Measurements from ENCODE around the gene KCNE4.

Gene KCNE4

DNA sequence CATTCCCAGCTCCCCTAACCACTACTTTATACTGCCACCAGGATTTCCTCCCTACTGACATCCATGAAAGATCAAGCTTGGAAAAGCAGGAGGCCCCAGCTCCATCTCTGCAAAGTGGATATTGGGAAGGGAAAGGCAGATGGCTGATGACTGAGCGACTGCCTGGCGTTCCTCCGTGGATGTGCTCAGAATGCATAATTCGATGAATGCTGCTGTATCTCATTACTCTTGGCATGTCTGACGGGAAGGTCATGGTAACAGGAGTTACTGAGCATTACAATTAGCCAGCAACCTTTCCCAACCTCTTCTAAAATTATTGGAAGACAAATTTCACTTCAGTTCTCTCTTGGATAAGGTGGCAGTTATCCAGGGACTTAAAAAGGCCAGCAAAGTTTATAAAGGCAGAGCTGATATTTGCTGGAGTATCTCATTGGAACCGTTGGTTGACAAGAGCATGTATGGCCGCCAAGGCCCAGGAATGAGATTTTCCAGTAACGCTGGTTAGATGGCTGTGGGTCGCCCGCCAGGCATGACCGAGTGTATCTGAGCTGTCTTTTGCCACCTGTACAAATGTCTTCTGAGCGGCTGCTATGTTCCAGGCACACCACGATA is 34.5 kb downstream of the KCNE4 start:
- no peak for DNase-seq (ENCODE audit: low read depth)

DNA sequence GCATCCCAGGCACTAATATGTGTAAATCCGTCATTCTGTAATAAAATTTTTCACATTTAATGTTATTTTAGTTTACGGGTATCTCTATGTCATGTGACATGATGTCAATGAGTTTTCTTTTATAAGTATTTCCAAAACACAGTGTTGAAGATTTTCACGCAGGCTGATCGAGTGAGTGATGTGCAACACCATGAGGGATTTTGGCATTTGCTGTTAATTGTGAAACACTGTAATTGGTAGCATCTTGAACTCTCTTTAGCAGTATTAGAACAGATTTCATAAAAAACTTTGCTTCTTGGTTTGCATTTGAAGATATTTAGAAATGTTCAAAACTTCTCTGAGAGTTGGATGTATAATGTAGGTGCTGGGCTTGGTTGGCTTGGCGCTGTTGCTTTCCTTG is 35.5 kb downstream of the KCNE4 start:
- no peak for DNase-seq (ENCODE audit: low read depth)

DNA sequence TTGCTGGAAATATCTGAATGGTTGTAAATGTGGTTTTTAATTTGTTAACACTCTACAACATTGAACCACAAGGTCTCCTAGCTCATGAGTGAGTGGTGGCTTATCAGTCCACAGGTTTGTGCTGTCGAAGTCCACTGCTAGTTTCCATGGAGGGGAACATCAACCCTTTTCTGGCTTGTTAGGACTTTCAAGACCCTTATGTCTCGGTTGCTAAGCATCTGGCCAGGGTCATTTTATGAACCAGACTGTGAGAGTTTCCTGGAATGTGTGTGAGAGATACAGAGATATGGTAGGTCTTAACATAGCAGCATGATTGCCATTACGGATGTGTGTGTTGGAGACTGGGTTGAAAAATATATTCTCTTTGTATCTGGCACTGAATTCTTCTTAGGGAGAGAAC is 36.9 kb downstream of the KCNE4 start:
- DNase-seq (ENCODE audit: low read depth): no peak

DNA sequence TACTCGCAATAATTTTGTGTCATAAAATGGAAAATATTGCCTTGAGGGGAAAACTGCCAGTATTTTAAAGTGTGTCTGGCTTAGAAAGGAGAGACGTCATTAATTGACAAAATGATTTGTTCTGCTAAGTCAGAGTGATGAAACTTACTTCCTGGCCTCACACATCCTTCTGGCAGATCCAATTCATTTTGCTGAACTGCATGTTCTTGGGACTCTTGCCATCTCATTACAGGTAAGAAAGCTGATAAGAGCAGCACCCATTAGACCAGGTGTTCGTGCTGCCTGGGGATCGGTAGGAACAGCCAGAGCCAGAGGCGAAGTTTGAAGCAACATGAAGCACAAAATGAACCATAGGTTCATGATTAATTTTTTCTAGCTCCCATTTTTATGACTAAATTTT is 38.0 kb downstream of the KCNE4 start:
- no peak for DNase-seq (ENCODE audit: low read depth)

DNA sequence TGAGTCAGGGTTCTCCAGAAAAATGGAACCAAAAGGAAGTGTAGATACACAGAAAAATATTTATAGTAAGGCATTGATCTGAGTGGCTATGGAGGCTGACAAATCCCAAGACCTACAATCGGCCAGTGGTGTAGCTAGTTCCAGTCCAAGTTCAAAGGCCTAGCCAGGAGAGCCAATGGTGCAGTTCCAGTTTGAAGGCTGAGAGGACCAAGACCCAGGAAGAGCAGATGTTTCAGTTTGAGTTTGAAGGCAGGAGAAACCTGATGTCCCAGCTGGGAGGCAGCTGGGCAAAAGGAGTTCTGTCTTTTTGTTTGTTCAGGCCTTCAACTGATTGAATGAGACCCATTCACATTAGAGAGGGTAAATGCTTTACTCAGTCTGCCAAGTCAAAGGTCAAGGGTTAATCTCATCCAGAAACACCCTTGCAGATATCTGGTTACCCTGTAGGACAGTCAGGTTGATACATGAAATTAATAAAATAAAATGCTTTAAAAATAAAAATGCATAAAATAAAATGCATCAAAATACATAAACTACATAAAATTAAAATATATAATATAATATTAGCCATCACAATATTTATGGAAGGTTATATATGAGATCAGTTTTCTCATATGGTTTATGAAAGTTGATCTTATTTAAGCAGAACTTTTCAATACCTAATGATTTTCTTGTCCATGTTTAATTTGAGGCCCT is 38.7 kb downstream of the KCNE4 start:
- no peak for DNase-seq (ENCODE audit: low read depth)

DNA sequence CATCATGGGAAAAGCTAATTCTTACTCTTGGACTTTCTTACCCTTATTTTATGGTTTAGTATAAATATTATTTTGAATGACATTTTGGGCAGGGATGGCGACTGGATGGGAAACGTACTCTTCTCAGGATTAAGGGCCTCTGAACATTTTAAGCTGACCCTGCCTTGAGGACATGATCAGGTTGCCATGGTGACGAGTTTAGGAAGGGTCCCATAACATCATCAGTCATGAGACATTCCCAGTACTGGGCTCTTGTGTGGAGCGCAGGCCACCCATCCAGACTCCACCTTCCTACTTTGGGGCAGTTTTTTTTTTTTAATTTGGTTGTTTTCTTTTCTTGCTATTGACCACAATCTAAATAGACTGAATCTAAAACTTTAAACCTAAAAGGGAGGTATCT is 40.7 kb downstream of the KCNE4 start:
- DNase-seq (ENCODE audit: low read depth): no peak

DNA sequence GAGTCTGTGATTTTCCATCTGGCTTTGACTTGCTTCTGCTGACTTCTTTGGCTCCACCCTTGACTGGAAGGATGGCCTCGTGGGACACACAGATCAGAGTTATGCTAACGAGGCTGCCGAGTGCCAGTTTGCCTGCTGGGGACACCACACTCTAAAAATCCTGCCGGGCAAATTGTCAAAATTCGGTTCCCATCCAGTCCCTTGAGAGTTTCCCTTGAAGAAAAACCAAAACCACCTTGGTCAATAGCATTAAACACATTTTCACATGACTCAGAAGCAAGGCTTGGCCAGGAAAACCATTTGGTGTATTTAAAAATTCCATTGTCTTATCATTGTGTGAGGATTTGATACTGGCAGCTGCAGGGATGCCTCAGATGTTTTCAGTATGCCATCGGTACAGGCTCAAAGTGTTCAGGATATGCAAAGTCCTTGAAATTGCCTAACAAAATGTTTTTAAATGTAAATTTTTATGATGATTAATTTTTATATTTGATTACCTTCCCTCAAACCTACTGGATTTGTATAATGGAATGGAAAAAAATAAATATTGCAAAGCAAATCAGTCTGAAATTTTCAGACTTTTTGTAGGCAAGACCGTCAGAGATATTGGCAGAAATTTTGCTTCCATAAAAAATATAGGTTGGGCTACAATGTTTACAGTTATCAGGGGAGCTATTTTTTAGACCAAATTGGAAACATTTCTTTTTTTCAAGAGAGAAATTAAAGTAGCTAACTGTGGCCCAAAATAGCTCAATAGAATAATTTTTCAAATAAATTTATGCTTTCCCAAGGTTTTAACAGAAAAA is 41.6 kb downstream of the KCNE4 start:
- no peak for DNase-seq (ENCODE audit: low read depth)

DNA sequence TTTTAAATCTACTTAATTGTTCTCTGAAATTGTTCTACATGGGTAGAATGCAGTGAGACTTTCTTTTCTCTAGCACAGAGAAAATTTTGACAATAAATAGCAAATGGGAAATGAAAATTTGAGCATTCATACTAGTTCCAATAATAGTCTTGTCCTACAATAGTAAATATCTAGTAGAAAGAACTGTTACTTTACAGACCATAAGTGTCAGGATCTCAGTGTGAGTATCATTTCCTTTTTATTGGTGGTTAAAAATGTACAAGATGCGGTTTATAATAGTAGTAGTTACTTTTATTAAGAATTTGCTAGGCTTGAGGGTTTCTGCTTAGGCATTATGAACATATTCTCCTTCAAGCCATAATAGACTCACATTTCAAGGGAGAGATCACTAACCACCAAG is 43.2 kb downstream of the KCNE4 start:
- no peak for DNase-seq (ENCODE audit: low read depth)

DNA sequence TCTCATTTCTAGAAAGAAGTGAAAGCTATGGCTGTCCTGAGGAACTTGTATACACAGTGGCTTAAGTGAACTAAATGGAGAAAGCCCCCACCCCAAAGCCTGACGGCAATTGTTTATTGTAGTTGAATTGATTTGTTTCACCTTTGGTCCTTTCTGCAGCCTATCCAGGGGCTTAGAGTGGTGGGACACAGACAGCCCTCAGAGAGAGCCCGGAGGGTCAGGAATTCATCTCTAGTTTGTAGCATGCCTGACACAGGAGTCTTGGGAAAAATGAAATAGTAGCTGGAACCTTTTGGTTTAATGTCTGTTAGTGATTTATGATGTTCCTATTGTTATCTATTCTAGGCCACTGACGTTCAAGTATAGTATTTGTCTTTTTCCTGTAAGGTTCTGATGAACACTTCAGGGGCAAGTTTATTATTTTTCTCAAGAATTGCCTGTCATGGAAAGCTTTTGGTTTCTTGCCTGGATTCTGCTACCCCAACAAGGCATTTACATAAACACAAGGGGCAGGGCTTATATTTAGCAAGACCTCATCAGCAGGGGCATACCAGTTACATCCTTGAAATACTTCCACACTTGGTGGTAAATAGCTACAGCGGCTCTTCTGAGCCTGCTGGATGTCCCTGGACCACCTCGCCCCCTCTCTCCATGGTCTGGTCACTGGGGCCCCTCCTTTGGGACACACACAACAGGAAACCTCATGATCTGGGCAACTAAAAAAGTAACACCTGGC is 44.4 kb downstream of the KCNE4 start:
- no peak for DNase-seq (ENCODE audit: low read depth)

DNA sequence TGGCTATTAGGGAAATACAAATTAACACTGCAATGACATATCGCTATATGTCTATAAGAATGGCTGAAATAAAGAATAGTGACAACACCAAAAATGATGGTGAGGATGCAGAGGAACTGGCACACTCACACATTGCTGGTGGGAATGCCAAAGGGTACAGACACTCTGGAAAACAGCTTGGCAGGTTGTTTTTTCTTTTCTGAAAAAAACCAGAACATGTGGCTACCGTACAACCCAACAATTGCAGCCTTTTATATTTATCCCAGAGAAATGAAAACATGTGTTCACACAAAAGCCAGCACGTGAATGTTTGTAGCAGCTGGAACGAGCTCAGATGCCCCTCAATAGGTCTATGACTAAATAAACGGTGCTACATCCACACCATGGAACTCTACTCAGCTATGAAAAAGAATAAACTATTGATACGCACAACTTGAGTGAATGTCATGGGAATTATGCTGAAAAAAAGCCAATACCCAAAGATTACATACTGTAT is 45.9 kb downstream of the KCNE4 start:
- DNase-seq (ENCODE audit: low read depth): no peak

DNA sequence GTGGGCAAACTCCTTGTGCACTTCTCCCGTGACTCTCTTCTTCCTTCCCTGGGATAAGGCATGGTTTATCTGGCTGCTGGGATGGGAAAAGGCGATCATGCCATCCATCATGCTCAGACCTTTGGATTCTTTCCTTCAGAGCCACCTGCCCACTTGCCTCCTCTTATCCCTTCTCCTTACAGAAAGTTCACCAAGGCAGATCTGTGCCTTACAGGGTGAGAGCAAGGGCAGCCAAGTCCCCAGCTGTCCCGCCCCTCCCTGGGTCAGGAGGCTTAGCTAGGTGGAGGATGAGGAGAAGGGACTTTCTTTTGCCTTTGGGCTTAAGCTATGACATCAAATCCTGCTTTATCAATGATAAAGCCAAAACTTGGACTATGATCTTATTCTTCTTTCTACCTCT is 47.6 kb downstream of the KCNE4 start:
- no peak for DNase-seq (ENCODE audit: low read depth)

DNA sequence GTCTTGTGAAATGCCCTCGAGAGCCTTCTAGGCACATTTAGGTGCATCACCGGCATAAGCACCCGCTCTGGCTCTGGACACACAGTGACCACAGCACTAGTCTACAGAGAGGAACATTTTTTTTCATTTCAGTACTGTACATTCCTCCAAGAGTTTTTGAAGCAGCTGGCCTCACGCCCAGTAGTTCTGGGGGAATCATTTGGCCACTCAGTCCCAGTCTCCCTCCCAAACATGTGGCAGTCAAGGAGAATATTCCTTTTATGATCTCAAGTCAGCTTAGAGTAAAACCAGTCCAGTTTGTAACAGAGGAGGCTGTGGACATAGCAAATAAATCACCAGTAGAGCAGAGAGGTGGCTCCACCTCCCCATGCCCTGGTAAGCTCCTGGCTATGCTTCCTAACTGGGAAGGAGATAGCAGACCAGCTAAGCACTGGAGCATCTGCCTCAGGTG is 48.1 kb downstream of the KCNE4 start:
- DNase-seq (ENCODE audit: low read depth): no peak

DNA sequence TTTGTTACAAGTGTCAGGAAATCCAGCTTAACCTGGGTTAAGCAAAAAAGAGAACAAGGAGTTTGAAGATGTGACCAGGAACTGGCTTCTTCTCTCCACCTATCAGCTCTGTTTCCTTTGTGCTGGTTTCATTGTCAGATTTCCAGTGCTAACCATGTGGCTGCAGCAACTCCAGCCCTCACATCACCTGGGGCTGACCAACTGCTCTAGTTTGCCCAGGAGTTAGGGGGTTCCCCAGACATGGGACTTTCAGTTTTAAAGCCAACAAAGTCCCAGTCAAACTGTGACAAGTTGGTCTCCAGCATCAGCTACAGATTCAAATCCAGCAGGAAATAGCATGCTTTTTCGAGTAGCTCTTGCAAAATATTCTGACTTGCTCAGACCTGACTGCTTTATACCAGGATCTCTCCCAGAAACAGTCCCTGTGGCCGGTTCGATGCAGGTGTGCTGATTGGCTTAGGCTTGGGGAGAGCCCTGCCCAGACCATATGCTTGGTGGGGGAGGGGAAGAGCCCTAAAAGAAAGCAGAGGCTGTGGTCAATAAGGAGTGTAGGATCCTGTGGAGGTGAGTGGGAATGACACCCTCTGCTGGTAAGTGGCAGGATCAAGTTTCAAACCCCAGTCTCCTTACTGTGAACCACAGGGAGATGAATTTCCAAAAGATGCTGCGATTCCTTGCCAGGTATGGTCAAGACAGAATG is 49.5 kb downstream of the KCNE4 start:
- DNase-seq (ENCODE audit: low read depth): no peak

DNA sequence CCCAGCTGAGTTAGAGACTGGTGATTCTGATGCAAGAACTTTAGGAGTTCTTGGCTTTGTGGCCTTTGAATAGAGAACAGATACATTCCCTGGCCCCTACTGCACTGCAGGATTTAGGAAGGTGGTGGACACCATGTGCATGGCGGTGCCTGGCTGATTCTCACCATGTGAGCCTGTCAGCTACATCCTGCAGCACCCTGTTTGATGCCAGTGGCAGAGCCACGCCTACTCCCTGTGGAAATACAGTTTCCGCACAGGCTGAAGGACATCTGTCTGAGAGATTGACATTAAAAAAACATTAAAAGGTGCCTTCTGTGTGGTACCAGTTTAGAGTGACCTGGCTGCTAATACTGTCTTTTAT is 50.0 kb downstream of the KCNE4 start:
- no peak for DNase-seq (ENCODE audit: low read depth)

DNA sequence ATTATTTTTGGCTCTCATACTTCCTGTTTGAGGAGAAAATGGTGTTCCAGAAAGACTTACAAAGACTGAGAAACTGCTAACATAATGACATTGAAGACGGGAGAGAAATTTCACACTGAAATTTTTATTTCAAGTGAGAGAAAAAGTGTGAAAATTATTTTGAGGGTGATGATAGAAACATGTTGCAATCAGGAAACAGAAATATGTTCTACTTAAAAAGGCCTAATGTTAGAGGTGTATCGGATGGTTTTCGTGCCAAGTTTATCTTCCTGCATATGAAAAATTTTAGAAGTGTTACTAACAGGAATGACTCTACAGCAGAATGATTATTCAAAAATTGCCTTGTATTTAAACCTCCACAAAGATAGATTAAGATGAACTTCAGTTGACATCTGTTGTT is 50.5 kb downstream of the KCNE4 start:
- DNase-seq (ENCODE audit: low read depth): no peak

DNA sequence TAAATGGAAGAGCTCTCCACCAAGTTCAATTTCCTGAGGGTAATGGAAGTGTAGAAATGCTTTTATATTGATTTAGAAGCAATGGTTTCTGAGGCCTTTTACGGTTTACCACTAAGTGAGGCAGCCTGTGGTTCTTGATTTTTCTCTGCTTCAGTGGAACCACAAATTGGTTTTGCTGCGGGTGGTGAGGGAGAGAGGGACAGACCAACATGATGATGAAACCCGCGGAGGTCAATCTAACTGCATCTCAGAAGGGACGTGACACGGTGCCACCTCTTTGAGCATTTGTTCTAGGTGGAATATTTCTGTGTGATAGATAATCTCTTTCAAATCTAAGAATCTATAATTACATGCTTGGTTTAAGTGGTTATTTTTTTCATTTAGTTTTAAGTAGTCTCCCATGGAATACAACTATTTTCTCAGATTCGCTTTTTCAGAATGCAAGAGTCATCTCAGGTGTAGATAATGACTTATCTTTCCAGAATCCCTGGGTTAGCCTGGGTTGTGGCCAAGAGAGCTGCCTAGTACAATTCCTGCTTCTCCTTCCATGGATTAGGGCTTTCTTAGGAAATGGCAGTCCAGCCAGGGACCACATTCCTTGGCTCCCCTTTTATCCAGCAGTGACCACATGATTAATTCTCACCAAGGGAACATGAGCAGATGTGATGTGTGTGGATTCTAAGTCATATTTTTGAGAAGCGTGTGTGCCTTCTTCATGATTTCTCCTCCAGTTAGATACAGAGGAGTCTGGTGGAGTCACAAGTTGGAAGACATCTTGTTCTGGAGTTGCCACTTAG is 52.5 kb downstream of the KCNE4 start:
- DNase-seq (ENCODE audit: low read depth): no peak

All from activated T-cell treated with anti-CD3 and anti-CD28 coated beads for 1 hour (primary cell).